Fibroblast of lung (primary cell): ENCODE results near the gene CACNB2. TPM values are rescaled to one million over a fixed set of nuclear protein-coding genes. Genes with fewer than 3 reads are reported as not detected.
A peak's percentile ranks its signal among the peaks of the same experiment; 100 is the strongest.

Experiments
- DNase-seq, 2 donors: peaks; one replicate each; pipeline versions ENCODE4 v3.0.0 to v3.0.0-alpha.2; 2010; ENCODE audit warnings: low read depth in 2 of 2
- H2AFZ ChIP-seq: 2 replicates; pipeline ENCODE4 v1.5.1; 2012; ENCODE audit warnings: low read length, control low read depth, inconsistent platforms
- H3K27ac ChIP-seq: 2 replicates; pipeline ENCODE4 v1.5.1; 2011; ENCODE audit warnings: low read length, control low read depth; ENCODE audit not compliant: insufficient read depth
- H3K27me3 ChIP-seq: 2 replicates; pipeline ENCODE4 v1.5.1; 2011; ENCODE audit warnings: mild to moderate bottlenecking, low read length; ENCODE audit not compliant: control insufficient read depth, insufficient read depth
- H3K36me3 ChIP-seq: 2 replicates; pipeline ENCODE4 v1.5.1; 2011; ENCODE audit warnings: low read length; ENCODE audit not compliant: control insufficient read depth, insufficient read depth
- H3K4me1 ChIP-seq: 2 replicates; pipeline ENCODE4 v1.5.1; 2011; ENCODE audit warnings: low read length; ENCODE audit not compliant: control insufficient read depth, insufficient read depth; ENCODE audit errors: extremely low read depth
- H3K4me2 ChIP-seq: 2 replicates; pipeline ENCODE4 v1.5.1; 2011; ENCODE audit warnings: low read length, control low read depth; ENCODE audit not compliant: insufficient read depth; ENCODE audit errors: extremely low read depth
- H3K4me3 ChIP-seq, 4 experiments: fragments of 200-600 bp in 1 of 4; sonication (generic) in 1 of 4; replicated peaks in 1 of 4; 2 replicates each; pipeline ENCODE4 v1.5.1; 2011 to 2016; ENCODE audit warnings: low read length in 4 of 4, low read depth in 3 of 4, mild to moderate bottlenecking in 3 of 4, control low read depth in 2 of 4, inconsistent platforms in 1 of 4, mixed read lengths in 1 of 4; ENCODE audit not compliant: insufficient read depth in 1 of 4; ENCODE audit errors: control extremely low read depth in 1 of 4
- H3K79me2 ChIP-seq: 2 replicates; pipeline ENCODE4 v1.5.1; 2012; ENCODE audit warnings: mild to moderate bottlenecking, low read length, inconsistent platforms; ENCODE audit not compliant: control insufficient read depth, insufficient read depth
- H3K9ac ChIP-seq: 2 replicates; pipeline ENCODE4 v1.5.1; 2011; ENCODE audit warnings: mild to moderate bottlenecking, low read length, control low read depth; ENCODE audit not compliant: insufficient read depth
- H3K9me3 ChIP-seq: 2 replicates; pipeline ENCODE4 v1.5.1; 2012; ENCODE audit warnings: low read depth, low read length; ENCODE audit not compliant: control insufficient read depth, insufficient read depth
- H4K20me1 ChIP-seq: 2 replicates; pipeline ENCODE4 v1.5.1; 2011; ENCODE audit warnings: low read length; ENCODE audit not compliant: control insufficient read depth, insufficient read depth; ENCODE audit errors: extremely low read depth
- EZH2 ChIP-seq: IDR thresholded peaks from 2 replicates; pipeline ENCODE4 v1.5.1; 2012; ENCODE audit warnings: low read length, control low read depth, mild to moderate bottlenecking; ENCODE audit errors: missing control alignments
- polyA plus RNA-seq, 2 donors: library from polyadenylated mRNA; depleted of rRNA in 1 of 2; stranded (reverse) in 1 of 2; unstranded in 1 of 2; fragments of >200 nt; gene quantifications; 2 replicates each; pipeline ENCODE4 v1.2.1, GENCODE V29; 2011 to 2012; ENCODE audit warnings: missing spikeins in 1 of 2
- total RNA-seq: library from RNA; depleted of rRNA; stranded (reverse); fragments of >200 nt; gene quantifications from 2 replicates; pipeline ENCODE4 v1.2.1, GENCODE V29; 2014
- TF ChIP-seq, protein P1 (sequence below), 2 donors: IDR thresholded peaks in 1 of 2; conservative IDR thresholded peaks in 1 of 2; 1 replicate in 1 of 2; 2 replicates in 1 of 2; pipeline ENCODE4 v1.5.1; 2011 to 2012; ENCODE audit warnings: low read length in 2 of 2, control low read depth in 1 of 2, inconsistent platforms in 1 of 2, low read depth in 1 of 2, mild to moderate bottlenecking in 1 of 2

Gene CACNB2
- total and polyA plus RNA-seq, 2 donors (not counting 1 experiment from before 2014, with no cell fraction given) = 0.66 to 0.70 TPM

DNA sequence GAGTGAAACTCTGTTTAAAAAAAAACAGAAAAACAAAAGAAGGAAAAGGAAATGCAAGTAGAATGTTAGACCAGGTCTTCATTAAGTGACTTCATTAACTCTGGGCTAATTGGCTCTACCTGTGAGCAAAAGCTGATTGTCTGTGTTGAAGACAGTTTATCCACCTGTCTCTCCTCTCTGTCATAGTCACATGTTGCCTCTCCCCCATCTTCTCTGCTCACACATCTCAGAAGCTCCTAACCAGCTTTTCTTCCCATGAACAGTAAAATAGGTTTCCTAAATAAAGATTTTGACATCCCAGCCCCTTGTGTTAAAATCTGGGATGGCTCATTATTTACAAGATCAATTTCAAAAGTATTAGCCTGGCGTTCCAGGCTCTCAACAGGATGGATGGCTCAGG lies 222.7 kb downstream of the CACNB2 start:
- H3K36me3 ChIP-seq = no peaks in the 10 kb centered on the region
- no peaks in the 10 kb centered on the region for H4K20me1 ChIP-seq
- no peaks in the 10 kb centered on the region for H3K27me3 ChIP-seq
- no peak overlapping the region for H3K4me2 ChIP-seq
- H3K79me2 ChIP-seq = no peaks in the 10 kb centered on the region
- no peak overlapping the region for H2AFZ ChIP-seq
- H3K4me1 ChIP-seq = no peaks in the 10 kb centered on the region
- no peaks in the 10 kb centered on the region for H3K9me3 ChIP-seq
- no peak overlapping the region for H3K27ac ChIP-seq
- H3K4me3 ChIP-seq = no peak overlapping the region
- H3K9ac ChIP-seq = no peak overlapping the region
- DNase-seq = no peak
- TF ChIP-seq EZH2 = no peak
- TF ChIP-seq, protein P1, sequence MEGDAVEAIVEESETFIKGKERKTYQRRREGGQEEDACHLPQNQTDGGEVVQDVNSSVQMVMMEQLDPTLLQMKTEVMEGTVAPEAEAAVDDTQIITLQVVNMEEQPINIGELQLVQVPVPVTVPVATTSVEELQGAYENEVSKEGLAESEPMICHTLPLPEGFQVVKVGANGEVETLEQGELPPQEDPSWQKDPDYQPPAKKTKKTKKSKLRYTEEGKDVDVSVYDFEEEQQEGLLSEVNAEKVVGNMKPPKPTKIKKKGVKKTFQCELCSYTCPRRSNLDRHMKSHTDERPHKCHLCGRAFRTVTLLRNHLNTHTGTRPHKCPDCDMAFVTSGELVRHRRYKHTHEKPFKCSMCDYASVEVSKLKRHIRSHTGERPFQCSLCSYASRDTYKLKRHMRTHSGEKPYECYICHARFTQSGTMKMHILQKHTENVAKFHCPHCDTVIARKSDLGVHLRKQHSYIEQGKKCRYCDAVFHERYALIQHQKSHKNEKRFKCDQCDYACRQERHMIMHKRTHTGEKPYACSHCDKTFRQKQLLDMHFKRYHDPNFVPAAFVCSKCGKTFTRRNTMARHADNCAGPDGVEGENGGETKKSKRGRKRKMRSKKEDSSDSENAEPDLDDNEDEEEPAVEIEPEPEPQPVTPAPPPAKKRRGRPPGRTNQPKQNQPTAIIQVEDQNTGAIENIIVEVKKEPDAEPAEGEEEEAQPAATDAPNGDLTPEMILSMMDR (conservative IDR thresholded peaks at IDR 0.05 in 1 of 2, IDR thresholded peaks at IDR 0.05 in 1 of 2; ENCODE audit: low read depth in 1 of 2, low read length in 2 of 2) = no peak

GRCh38 chr10:18364987-18365775 lies 225.0 kb downstream of the CACNB2 start:
- Histone ChIP-seq H3K4me1 (no peaks in the 10 kb centered on the region), H3K9me3 (no peaks in the 10 kb centered on the region), H3K27ac (no peak overlapping the region), H3K4me3 (no peak overlapping the region), H2AFZ (no peak overlapping the region), H3K27me3 (no peaks in the 10 kb centered on the region), H3K9ac (no peak overlapping the region), H3K4me2 (no peak overlapping the region), H3K36me3 (no peaks in the 10 kb centered on the region), H3K79me2 (no peaks in the 10 kb centered on the region), H4K20me1 (no peaks in the 10 kb centered on the region)
- TF ChIP-seq, protein P1 (conservative IDR thresholded peaks at IDR 0.05 in 1 of 2, IDR thresholded peaks at IDR 0.05 in 1 of 2; ENCODE audit: low read depth in 1 of 2, low read length in 2 of 2) = no peak
- no peak for TF ChIP-seq EZH2
- DNase-seq = no peak

GRCh38 chr10:18367840-18368239 lies 227.6 kb downstream of the CACNB2 start:
- H3K9me3 ChIP-seq = no peaks in the 10 kb centered on the region
- H3K27me3 ChIP-seq = no peaks in the 10 kb centered on the region
- no peak overlapping the region for H3K4me3 ChIP-seq
- TF ChIP-seq EZH2 = no peak
- TF ChIP-seq, protein P1 (conservative IDR thresholded peaks at IDR 0.05 in 1 of 2, IDR thresholded peaks at IDR 0.05 in 1 of 2; ENCODE audit: low read depth in 1 of 2, low read length in 2 of 2) = no peak
- H3K4me1 ChIP-seq = no peaks in the 10 kb centered on the region
- no peak overlapping the region for H3K27ac ChIP-seq
- peak overlapping the region; percentile 67 for H3K4me2 ChIP-seq
- H3K79me2 ChIP-seq = no peaks in the 10 kb centered on the region
- no peak overlapping the region for H2AFZ ChIP-seq
- DNase-seq = no peak
- no peaks in the 10 kb centered on the region for H3K36me3 ChIP-seq
- H3K9ac ChIP-seq = no peak overlapping the region
- H4K20me1 ChIP-seq = no peaks in the 10 kb centered on the region
